ENCODE results near the gene DPP7.

- TF ChIP-seq POLR2AphosphoS5 (IDR thresholded peaks at IDR 0.05) (no peak), POLR2A (IDR thresholded peaks at IDR 0.05) (no peak)
- TF ChIP-seq, protein P1, sequence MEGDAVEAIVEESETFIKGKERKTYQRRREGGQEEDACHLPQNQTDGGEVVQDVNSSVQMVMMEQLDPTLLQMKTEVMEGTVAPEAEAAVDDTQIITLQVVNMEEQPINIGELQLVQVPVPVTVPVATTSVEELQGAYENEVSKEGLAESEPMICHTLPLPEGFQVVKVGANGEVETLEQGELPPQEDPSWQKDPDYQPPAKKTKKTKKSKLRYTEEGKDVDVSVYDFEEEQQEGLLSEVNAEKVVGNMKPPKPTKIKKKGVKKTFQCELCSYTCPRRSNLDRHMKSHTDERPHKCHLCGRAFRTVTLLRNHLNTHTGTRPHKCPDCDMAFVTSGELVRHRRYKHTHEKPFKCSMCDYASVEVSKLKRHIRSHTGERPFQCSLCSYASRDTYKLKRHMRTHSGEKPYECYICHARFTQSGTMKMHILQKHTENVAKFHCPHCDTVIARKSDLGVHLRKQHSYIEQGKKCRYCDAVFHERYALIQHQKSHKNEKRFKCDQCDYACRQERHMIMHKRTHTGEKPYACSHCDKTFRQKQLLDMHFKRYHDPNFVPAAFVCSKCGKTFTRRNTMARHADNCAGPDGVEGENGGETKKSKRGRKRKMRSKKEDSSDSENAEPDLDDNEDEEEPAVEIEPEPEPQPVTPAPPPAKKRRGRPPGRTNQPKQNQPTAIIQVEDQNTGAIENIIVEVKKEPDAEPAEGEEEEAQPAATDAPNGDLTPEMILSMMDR (IDR thresholded peaks at IDR 0.05) = no peak
Observed at GRCh38 chr9:137108608-137109249, 5.8 kb downstream of the DPP7 start.

All from upper lobe of left lung (tissue), 4 donors.